ENCODE data around the gene STX10.
"Not testable (repeated sequence)": the region's sequence is repeated elsewhere in the genome, so short reads cannot be mapped to it uniquely, and the experiment has no call there.

The STX10 gene

GRCh38 chr19:13164343-13165161 lies 14.4 kb upstream of the STX10 start:
- DNase-seq: peak; percentile 44 to 56

GRCh38 chr19:13163609-13164342 lies 13.6 kb upstream of the STX10 start:
- peak; percentile 44 to 45 for DNase-seq

GRCh38 chr19:13162724-13163608 lies 12.8 kb upstream of the STX10 start:
- DNase-seq: peak; percentile 91

GRCh38 chr19:13160557-13160956 lies 10.4 kb upstream of the STX10 start:
- DNase-seq: no peak

GRCh38 chr19:13159713-13160112 lies 9.5 kb upstream of the STX10 start:
- DNase-seq: no peak

GRCh38 chr19:13155472-13156359 lies 5.5 kb upstream of the STX10 start:
- peak; percentile 89 to 92 for DNase-seq

- peak; percentile 88 to 91 for DNase-seq
Measured at GRCh38 chr19:13154911-13155471, 4.8 kb upstream of the STX10 start.

- peak; percentile 55 to 81 for DNase-seq
Measured at GRCh38 chr19:13154241-13154778, 4.1 kb upstream of the STX10 start.

GRCh38 chr19:13153569-13154240 lies 3.5 kb upstream of the STX10 start:
- peak in 1 of 2 donors; percentile 31 for DNase-seq

- peak; percentile 97 to 99 for DNase-seq
Measured at GRCh38 chr19:13152974-13153568, 2.9 kb upstream of the STX10 start.

- no peak for DNase-seq
Measured at GRCh38 chr19:13152356-13152973, 2.3 kb upstream of the STX10 start.

- peak; percentile 97 for DNase-seq
Measured at GRCh38 chr19:13151605-13152355, 1.6 kb upstream of the STX10 start.

GRCh38 chr19:13150931-13151604 lies 893 bp upstream of the STX10 start:
- peak in 1 of 2 donors; percentile 35 for DNase-seq

GRCh38 chr19:13149628-13150186 lies 468 bp downstream of the STX10 start:
- DNase-seq: no peak

GRCh38 chr19:13149173-13149627 lies 975 bp downstream of the STX10 start:
- not testable (repeated sequence) for DNase-seq

- peak in 1 of 2 donors; percentile 56 for DNase-seq
Measured at GRCh38 chr19:13146763-13147563, 3.2 kb downstream of the STX10 start.
